IPS-NIHi7 (cell line): Measurements from ENCODE around the gene NGF.
"Not testable (repeated sequence)": the region's sequence is repeated elsewhere in the genome, so short reads cannot be mapped to it uniquely, and the experiment has no call there.

Experiments used
- DNase-seq: peaks from one replicate; pipeline ENCODE4 v3.0.0; 2012; ENCODE audit warnings: mixed read lengths; ENCODE audit errors: extremely low spot score

The NGF gene

GRCh38 chr1:115310581-115311473 lies 27.2 kb downstream of the NGF start:
- DNase-seq: no peak

- not testable (repeated sequence) for DNase-seq
Measured at GRCh38 chr1:115309504-115309903, 28.5 kb downstream of the NGF start.

GRCh38 chr1:115308969-115309368 lies 29.1 kb downstream of the NGF start:
- DNase-seq: no peak

GRCh38 chr1:115307661-115308060 lies 30.4 kb downstream of the NGF start:
- DNase-seq: no peak

DNA sequence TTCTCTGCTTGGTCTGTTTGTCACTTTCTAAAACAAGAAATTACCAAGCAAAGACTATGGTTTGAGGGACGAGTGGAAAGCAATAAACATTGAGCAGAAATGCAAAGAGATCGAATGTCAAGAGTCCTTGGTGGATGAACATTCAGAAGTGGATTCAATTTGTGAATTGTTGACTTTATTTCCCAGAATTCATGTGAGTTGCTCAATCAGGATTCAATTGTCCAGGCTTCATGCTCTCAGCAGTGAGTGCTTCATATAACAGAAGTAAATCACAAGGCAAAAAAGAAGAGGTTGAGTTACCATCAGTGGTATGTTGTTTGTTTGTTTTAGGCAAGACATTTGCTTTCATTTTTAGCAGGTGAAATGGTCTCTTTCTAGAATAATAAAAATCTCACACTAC lies 31.9 kb downstream of the NGF start:
- no peak for DNase-seq

DNA sequence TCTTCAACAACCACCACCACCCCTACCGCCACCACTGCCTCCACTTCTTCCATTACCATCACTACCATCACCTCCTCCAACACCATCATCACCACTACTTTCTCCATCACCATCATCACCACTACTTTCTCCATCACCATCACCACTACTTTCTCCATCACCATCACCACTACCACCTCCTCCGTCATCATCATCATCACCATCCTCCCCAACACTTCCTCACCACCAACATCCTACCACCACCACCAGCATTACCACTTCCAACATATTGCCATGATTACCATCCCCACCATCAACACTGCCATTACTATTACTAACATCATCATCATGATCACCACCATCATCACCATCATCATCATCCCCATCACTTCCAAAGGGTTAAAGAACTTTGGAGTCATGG lies 34.7 kb downstream of the NGF start:
- no peak for DNase-seq

GRCh38 chr1:115302390-115302961 lies 35.6 kb downstream of the NGF start:
- no peak for DNase-seq

GRCh38 chr1:115301438-115302020 lies 36.5 kb downstream of the NGF start:
- no peak for DNase-seq

DNA sequence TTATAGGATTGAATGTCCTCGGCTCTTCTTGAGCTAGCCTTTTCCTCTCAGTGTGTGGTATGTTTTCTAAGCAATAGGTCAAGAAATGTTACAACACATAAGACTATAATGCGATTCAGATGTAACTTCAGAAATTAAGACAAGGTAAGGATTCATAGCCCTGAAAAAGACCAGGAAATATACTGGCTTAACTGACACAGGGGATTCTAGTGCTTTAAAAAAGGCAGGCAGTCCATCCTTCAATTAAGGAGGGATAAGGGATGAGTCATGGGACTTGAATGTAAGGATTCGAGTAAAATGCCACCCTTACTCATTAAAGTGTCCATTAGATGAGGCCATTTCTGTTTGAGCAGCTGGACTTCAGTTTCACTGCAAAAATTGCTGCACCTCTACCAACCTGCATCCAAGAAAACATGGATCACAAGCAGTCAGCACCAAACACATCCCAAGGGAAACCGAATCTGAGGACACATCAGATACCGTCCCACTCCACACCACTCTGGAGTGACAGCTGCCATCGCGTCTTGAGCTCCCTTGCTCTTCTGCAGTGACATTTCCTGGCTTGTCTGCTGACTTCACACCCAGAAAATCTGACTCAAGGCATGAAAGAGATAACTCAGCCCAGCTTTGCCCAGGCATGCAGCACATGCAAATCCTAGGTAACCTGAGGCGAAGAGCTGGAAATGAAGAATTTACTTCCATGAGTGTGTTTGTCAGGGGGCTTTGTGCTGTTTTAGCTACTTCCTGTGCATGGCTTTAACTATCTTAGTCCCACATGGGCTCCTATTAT lies 37.8 kb downstream of the NGF start:
- DNase-seq: peak; percentile 32

- DNase-seq: no peak
Measured at GRCh38 chr1:115299266-115299665, 38.8 kb downstream of the NGF start.

GRCh38 chr1:115296981-115297380 lies 41.1 kb downstream of the NGF start:
- DNase-seq: no peak

- DNase-seq: no peak
Measured at GRCh38 chr1:115295904-115296696, 41.9 kb downstream of the NGF start.

DNA sequence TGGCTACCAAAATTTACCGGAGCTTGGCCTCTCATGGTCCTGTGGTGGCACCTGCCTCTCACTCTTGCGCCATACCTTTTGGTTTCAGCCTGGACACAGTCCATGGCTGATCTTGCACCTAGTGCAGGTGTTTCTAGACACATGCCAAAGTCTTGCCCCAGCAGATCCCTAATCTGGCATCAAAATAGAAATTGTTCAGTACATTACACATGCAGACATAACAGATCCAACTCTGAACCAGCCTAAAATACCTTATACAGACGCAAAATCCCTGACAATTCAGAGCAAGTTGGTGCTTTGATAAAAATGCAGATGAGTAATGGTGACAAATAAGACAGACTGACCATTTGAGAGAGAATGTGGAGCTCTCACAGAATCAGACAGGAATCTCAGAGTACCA lies 44.1 kb downstream of the NGF start:
- DNase-seq: no peak

DNA sequence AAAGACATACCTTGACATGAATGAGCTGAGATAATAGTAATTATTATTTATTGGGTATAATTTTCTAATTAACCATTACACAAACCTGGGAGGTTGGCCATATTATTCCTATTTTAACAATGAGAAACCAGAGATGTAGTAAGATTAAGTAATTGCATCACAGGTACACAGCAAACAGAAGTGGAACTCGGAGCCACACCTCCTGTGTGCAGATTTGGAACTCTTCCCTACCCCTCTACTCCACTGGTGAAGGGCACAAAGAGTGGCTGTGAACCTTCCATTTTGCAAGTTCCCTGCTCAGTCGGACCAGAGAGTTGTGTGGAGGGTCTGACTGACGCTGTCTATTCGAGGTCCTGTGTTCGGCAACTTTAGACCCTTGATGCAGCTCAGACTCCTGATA lies 45.0 kb downstream of the NGF start:
- DNase-seq: no peak

DNA sequence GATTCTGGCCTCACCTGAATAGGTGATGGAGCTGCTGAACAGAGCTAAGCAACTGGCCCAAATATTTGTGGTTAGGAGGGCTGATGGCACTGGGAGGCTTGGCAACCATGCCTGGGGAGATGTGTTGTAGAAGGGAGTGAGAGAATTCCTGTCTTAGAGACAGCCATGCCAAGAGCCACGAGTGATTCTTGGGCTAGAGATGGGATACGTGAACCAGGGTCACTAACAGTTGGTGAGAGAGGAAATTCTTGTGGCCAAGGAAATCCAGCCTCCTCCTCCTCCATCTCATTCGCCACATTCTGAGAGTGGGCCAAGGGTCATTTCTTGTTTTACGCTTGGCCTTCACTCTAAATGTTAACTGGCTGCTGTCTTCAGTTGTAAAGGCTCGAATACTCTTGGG lies 46.3 kb downstream of the NGF start:
- DNase-seq: no peak

GRCh38 chr1:115289940-115290339 lies 48.1 kb downstream of the NGF start:
- DNase-seq: peak; percentile 35

GRCh38 chr1:115288591-115289198 lies 49.4 kb downstream of the NGF start:
- no peak for DNase-seq

DNA sequence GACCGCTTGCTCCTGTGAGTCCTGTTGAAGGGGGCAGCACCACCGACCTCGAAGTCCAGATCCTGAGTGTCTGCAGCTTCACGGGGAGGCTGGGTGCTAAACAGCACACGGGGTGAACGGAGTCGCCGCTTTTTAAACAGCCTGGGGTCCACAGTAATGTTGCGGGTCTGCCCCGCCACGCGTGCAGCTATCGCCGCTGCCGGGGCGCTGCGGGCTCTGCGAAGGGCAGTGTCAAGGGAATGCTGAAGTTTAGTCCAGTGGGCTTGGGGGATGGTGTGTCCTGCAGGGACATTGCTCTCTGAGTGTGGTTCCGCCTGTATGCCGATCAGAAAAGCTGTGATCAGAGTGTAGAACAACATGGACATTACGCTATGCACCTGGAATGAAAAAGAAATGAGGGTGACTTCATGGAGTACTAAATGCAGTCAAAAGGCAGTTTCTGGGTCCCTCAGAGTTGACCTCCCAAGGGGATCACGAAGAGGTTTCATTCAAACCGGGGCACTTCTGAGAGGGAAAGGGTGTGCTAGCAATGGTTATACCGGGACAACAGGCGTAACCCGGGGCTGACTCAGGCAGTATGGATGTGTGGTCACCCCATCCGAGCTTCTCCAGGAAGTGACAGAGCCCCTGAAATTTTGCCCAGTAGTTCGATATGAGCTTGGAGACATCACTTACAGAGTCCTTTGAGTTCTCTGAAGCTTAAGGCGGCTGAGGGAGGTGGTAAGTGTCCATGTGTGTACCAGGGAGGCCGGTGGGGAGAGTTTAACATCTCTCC lies 51.4 kb downstream of the NGF start:
- no peak for DNase-seq

GRCh38 chr1:115284209-115284608 lies 53.8 kb downstream of the NGF start:
- no peak for DNase-seq

GRCh38 chr1:115283681-115284146 lies 54.3 kb downstream of the NGF start:
- DNase-seq: no peak
